Measurements from ENCODE around the gene GTF3C1.
"Not testable (repeated sequence)": the region's sequence is repeated elsewhere in the genome, so short reads cannot be mapped to it uniquely, and the experiment has no call there.

Gene GTF3C1

GRCh38 chr16:27461483-27462171, 88.1 kb downstream of the GTF3C1 start:
- DNase-seq = no peak

DNA sequence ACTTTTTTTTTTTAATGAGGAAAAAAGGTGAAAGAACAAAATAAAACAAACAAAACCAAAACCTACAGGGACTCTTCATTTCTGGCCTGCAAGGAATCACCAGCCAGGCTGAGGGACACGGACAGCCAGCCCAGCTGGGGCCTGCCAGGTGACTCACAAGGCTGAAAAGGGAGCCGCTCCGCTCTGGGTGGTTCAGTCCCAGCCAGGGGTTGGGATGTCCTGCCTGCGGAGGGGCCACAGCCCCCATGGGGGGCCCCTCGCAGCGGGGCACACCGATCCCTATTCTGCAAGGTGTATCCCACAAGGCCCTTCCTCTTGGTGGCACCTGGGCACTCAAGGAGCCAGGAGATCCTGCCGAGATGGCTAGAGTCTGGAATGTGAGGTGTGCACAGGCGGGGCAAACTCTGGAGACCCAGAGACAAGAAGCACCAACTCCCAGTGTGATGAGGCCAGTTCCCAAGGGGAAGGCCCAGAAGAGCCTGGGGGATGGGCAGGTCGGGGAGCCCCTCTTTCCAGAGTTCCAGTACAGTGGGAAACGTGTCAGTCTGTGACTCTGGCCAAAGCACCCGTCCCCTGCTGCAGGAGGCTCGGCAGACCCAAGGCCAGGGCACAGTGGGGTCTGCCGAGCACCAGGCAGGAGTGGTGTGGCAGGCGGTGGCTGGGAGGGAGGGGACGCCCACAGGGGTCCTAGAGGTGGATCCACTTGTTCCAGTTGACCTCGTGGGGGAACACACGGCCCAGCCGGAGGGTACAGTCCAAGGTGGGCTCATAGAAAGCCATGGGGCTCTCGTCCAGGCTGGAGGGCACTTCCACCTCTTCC, 88.8 kb downstream of the GTF3C1 start:
- no peak for DNase-seq

DNA sequence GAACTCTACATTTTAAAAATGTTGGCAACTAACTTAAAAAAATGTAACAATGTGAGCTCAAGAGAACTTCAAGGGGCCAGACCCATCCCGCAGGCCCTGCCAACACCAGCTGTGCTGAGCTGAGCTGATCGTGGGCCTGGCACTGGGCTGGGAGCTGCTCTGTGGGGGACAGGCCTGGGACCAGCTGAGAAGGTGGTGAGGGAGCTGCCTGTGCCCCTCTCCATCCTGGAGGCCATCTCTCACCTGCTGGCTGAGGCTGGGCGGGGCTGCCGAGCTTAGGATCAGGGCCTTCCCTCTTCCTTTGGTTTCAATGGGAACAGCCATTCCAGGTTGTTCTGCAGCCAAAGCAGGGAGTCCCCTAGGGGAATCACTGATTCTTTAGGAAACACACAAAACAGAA, 89.5 kb downstream of the GTF3C1 start:
- DNase-seq = no peak

- DNase-seq = no peak
These were observed 90.6 kb downstream of the GTF3C1 start for GRCh38 chr16:27458987-27459688.

GRCh38 chr16:27458258-27458657, 91.5 kb downstream of the GTF3C1 start:
- no peak for DNase-seq

DNA sequence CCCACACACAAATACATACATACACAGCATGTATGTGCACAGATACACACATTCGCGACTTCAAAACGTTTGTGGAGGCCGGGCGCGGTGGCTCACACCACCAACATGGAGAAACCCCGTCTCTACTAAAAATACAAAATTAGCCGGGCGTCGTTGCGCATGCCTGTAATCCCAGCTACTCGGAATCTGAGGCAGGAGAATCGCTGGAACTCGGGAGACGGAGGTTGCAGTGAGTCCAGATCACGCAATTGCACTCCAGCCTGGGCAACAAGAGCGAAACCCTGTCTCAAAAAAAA, 92.2 kb downstream of the GTF3C1 start:
- not testable (repeated sequence) for DNase-seq

- DNase-seq = no peak
These were observed 94.0 kb downstream of the GTF3C1 start for GRCh38 chr16:27455700-27456099.

DNA sequence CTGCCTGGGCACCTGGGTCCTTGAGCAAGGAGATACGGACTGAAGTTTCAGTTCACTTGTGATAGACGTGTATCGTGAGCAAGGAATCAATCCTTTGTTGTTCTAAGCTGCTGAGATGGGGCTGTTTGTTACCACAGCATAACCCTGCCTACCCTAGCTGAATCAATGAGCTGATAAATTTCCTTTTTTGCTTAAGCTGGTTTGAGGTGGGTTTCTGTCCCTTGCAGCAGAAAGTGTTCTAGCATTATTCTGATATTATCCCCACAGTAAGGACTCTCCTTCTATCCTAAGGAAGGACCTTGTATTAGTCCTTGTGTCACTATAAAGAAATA, 96.3 kb downstream of the GTF3C1 start:
- no peak for DNase-seq

GRCh38 chr16:27452569-27453493, 96.9 kb downstream of the GTF3C1 start:
- peak; percentile 12 for DNase-seq

DNA sequence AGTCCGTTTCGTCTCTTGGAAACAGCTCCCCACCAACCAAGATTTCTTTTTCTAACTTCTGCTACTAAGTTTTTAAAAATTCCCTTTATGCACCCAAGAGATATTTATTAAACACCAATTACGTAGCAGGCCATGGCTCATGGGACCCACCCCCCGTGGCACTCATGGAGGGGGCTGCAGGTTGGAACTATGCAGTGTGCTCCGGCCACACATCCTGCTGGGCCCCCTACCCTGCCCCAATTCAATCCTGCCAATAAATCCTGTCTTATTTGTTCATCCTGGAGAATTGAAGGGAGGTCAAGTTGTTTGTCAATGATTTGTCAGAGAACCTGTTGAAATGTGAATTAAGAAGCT, 99.5 kb downstream of the GTF3C1 start:
- DNase-seq = no peak

DNA sequence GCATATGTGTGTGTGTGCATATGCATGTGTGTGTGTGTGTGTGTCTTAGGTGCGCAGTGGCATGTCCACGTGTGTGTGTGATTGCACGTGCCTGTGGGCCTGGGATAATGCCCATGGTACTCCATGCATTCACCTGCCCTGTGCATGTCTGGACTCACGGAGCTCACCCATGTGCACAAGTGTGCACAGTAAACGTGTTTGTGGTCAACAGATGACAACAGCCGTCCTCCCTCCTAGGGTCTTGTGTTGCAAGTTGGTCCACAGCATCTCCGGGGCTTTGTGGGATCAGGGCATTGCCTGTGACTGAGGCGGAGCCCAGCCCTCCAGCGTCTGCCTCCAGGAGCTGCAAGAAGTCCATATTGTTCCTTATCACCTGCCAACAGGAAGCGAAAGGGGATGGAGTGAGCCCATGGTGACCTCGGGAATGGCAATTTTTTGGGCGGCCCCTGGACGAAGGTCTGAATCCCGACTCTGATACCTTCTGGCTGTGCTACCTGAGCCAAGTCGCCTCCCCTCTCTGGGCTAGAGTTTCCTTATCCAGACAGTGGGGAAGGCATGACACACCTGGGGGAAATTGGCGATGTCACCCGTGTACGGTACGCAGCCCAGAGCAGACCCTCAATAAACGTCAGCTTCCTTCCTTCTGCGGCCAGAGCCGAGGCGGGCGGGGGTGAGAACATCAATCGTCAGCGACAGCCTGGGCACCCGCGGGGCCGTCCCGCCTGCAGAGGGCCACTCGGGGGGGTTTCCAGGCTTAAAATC, 100.1 kb downstream of the GTF3C1 start:
- DNase-seq = no peak

DNA sequence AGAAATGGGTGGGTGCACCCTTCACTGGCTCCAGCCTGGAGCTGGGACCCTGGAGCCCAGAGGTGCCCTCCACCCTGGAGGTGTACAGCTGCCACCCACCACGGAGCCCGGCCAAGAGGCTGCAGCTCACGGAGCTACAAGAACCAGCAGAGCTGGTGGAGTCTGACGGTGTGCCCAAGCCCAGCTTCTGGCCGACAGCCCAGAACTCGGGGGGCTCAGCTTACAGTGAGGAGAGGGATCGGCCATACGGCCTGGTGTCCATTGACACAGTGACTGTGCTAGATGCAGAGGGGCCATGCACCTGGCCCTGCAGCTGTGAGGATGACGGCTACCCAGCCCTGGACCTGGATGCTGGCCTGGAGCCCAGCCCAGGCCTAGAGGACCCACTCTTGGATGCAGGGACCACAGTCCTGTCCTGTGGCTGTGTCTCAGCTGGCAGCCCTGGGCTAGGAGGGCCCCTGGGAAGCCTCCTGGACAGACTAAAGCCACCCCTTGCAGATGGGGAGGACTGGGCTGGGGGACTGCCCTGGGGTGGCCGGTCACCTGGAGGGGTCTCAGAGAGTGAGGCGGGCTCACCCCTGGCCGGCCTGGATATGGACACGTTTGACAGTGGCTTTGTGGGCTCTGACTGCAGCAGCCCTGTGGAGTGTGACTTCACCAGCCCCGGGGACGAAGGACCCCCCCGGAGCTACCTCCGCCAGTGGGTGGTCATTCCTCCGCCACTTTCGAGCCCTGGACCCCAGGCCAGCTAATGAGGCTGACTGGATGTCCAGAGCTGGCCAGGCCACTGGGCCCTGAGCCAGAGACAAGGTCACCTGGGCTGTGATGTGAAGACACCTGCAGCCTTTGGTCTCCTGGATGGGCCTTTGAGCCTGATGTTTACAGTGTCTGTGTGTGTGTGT, 100.9 kb downstream of the GTF3C1 start:
- no peak for DNase-seq

DNA sequence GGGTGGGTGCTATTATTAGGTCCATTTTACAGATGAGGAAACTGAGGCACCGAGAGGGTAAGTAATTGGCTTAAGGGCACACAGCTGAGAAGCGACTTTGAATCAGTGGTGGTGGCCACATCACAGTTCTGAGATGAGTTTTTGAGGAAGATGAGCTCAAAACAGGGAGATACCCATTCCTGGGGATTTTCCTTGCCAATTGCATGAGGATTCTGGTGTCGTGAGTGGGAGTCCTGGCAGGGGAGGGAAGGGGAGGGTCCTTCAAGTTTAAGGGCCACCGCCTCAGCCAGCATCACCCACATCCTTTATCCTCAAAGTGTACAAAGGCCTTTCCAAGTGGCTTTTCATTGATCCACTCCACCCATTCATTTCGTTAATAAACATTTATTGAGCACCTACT, 102.4 kb downstream of the GTF3C1 start:
- no peak for DNase-seq

DNA sequence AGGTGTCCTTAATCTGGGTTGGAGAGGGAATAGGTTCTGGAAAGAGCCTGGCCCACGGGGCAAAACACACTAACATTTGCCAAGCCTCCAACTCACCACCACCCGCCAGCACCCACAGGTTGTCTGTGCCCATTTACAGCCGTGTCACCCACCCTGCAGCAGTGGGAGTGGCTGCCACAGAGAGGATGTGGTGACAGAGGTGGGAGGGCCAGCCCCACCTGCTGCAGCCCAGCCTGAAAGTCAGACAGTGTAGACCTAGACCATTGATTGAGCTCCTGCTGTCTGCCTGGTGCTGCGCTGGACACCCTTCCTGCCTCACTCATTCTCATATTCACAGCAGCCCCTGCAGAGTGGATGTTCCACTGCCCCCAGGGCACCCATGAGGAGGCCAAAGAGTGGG, 103.0 kb downstream of the GTF3C1 start:
- DNase-seq = no peak

DNA sequence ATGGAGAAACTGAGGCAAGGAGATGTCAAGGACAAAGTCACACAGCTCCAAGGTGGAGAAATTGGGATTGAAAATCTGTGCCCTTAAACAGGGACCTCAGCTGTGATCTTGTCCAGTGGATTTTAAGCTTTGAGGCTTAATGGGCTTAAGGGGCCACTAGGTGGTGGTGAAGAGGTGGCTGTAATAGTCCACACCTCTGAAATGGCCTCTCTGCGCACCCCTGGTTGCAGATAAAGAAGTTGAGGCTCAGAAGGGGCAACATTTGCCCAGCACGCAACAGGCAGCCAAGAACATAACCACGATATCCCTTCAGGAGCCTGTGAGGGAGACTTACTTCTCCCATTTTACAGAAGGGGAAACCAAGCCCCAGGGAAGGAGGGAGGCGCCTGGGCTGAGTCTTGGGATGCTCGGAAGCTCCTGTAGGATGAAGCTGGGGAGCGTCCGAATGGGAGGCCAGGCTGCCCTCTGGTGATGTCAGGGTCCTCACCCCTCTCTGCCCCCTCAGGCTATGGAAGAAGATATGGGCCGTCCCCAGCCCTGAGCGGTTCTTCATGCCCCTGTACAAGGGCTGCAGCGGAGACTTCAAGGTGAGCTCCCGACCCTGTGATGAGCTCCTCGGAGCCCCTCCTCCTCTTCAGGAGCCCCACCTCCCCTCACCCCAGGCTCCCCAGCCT, 104.1 kb downstream of the GTF3C1 start:
- DNase-seq = no peak

DNA sequence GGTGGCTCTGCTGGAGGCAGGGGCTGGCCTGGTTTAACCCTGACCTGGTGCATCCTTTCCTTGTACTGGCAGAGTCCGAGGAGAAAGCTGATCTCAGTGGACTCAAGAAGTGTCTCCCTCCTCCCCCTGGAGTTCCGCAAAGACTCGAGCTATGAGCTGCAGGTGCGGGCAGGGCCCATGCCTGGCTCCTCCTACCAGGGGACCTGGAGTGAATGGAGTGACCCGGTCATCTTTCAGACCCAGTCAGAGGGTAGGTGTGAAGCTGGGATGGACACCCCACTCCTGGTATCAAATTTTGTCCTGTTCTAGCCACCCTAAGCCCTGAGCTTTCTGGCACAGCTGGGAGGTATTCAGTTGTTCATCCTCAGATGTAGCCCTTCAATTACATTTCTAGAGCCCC, 105.2 kb downstream of the GTF3C1 start:
- no peak for DNase-seq

DNA sequence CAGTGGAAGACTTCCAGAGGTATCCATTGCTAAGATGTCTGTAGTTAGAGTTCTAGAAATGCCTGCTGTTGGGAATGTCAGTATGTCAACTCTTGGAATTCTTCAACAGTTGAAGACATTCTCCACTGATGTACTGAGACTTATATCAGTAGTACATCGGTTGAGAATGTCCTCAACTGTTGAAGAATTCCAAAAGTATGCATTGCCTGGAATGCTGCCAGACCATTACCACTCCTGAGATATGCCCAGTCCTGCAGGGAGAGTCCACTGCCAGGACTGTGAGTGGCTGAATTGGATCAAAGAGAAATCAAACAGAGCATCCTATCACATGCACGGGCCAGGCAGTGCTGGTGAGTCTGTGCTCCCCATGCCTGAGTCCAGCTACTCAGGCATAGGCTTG, 105.7 kb downstream of the GTF3C1 start:
- no peak for DNase-seq

GRCh38 chr16:27441998-27442397, 107.7 kb downstream of the GTF3C1 start:
- no peak for DNase-seq

DNA sequence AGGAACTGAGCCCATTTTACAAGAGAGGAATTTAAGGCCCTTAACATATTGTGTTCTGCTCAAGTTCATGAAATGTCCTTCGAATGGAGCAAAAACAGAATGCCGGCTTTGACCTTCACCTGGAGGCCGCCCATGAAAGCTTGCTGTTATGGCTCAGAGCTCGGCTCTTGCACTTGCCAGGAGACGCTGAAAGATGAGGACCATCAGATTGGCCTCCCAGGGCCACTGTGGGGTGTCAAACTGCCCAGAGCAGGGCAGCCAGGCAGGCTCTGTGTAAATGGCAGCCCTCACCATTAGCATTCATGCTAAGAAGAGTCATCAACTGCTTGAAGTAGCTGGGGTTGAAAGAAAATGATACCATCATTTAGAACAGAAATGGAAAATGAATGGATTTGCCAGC, 108.4 kb downstream of the GTF3C1 start:
- no peak for DNase-seq

GRCh38 chr16:27439271-27440018, 110.3 kb downstream of the GTF3C1 start:
- no peak for DNase-seq
